A172 (cell line): ENCODE data around the gene RBM33. TPM values are rescaled to one million over a fixed set of nuclear protein-coding genes. Genes with fewer than 3 reads are reported as not detected.

Experiments
- DNase-seq: peaks from one replicate; pipeline ENCODE4 v3.0.0-alpha.2; 2015; ENCODE audit warnings: low spot score
- total RNA-seq: library from RNA; depleted of rRNA; stranded (reverse); fragments of >200 nt; shearing (Covaris generic); gene quantifications from 2 replicates; pipeline ENCODE4 v1.2.3, GENCODE V29; 2014

RBM33 gene
- total RNA-seq, 1 experiment from 2014 or later, result 17.0 TPM

DNA sequence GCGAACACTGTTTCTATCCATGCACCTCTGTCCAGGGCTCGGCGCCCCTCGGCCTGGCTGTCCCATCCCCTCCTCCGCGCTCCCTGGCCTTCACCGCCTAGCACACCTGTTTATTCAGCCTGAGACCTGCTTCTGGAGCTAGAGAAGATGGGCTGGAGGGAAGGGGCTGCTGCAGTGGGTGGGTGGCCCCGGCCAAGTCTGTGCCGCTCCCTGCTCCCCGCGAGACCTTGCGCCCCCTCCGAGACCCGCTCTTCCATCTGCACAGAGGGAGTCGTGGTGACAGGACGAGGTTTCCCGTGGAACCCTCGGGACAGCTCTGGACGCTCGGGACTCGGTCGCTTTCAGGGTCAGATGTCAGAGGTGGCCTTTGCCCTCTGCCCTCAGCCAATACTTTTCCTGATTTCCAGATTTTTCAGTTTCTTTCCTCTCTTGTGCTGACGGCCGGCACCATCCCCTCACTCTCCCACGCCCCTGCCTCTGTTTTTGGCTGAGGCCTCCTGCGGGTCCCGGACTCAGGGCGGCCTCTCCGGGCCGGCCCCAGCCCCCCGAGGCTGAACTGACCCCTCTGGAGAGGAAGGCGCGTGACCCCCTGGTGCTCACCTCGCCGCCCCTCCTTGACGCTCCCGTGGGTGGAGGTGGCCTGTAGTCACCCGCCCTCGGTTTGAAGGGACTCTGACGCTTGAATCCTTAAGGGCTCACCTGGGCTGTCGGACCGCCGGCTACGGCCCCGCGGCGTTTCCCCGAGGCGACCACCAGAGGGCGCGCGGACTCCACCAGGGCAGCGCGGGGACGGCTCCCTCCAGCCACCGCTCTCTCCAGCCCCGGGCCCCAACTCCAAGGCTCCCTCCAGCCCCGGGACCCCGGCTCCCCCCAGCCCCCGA is 152.2 kb downstream of the RBM33 start:
- no peak for DNase-seq

DNA sequence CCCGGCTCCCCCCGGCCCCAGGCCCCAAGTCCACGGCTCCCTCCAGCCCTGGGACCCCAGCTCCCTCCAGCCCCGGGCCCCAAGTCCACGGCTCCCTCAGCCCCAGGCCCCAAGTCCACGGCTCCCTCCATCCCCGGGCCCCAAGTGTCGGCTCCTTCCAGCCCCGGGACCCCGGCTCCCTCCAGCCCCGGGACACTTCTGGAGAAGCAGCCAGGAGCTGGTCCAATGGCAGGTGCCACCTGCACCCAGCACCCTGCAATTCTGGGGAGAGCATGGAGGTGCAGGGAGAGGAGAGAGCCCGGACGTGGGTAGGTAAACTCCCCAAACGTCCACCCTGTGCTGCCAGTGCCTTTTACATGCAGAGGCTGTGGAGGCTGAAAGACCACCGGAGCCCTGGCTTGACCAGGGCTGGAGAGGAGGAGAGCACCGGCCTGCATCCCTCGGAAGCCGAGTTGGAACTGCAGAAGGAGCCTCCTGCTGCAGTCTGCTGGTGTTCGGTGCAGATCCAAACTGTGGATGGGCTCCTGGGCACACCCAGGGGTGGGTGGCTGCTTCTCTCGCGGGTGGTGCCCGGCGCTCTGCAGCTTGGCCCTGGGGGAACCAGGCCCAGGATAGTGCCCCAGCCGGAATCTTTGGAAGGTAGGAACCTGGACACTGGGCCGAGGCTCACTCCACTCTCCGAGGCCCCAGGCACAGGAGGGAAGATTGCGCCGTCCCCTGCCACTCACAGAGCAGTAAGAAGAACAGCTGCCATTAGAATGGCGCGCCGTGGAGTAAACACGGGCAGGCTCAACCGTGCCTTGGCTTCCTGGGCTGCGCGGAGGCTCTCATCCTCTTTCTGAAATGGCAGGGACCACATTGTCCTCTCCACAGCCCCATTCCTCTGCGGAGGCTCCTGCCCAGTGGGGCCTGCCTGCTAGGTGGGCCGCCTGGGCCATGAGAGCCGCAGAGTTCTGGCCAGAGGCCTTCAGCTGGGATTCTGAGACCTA is 153.1 kb downstream of the RBM33 start:
- DNase-seq, result no peak

DNA sequence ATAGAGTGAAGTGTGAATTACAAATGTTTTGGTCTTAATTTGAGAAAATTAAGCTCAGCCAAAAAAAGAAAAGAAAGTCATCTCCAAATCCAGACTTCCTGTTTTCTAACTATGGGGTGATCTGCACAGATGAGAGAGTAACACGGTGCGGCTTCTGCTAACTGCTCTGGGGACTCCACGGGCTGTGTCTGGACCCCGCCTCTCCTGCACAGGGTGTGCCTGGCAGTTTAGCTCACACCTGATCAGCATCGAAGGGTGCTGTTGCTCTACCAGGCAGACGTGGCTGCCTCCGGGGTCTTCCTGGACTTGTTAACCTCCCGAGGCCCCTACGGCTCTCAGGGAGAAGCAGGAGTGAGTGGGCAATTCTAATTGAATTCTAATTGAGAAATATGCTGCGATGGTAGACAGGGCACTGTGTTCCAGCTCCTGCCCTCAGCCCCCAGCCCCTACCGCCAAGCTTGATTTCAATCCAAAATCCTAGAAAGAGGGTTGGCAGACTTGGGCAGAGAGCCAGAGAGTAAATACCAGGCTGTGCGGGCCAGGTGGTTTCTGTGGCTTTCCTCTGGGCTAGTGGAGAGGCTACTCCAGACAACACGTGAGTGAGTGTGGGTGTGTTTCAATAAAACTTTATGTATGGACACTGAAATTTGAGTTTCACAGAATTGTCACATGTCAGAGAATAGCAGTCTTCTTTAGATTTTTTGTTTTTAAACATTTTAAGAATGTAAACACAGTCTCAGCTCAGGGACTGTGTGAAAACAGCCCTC is 154.4 kb downstream of the RBM33 start:
- no peak for DNase-seq

DNA sequence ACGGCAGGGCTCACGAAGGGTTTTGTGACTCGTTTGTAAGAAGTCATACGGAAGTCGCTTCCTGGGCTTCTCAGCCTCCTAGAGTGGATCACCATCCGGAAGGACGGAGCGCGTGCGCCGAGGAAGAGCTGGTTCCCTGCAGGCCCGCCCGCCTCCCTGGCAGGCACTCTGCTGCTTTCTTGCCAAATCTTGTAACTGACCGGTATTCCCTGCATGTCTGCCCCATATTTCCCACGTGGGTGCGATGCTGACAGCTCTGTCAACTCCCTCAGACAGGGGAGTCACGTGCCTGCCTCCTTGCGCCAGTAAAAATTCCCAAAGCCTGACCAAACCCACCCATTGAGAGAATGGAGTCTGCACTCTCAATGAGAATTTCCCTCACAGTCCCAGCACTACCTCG is 155.1 kb downstream of the RBM33 start:
- no peak for DNase-seq

DNA sequence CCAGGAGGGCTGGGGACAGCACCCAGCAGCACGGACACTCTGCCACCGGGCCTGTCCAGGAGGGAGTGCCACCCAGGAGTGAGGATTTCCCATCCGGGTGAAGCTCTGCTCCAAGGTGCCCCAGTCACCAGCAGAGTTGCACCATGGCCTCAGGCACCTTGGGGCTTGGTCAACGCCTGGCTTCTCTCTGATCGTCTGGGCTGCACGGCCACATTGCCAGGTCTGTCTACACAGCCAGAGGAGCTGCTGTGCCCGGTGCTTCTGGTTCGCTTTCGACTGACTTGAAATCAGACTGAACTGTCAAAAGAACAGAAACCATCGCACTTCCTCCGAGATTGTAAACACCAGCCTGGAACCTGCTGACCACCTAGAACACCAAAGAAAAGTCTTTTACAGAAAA is 155.8 kb downstream of the RBM33 start:
- DNase-seq, result no peak

DNA sequence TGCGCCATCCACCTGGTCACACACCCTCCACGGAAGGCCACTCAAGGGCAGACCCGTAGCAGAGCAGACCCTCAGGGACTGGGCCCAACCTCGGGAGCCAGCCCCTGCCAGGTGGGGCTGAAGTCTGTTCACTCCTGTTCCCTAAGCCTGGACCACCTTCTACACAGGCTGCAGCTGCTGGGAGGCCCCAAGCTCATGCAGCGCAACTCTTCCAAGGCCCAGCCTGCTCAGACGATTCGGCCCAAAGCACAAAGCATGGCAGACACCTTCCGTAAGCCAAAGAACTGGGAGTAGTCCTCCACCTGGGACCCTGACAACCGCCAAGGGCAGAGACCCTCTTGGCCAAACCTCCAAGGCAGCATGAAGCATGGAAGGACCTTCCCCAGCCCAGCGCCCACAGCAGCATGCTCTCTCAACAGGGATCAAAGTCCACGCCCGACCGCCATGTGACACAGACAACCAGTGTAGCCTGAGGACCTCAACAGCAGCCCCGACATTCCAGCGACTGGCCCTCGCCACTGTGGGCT is 156.3 kb downstream of the RBM33 start:
- DNase-seq, result no peak

DNA sequence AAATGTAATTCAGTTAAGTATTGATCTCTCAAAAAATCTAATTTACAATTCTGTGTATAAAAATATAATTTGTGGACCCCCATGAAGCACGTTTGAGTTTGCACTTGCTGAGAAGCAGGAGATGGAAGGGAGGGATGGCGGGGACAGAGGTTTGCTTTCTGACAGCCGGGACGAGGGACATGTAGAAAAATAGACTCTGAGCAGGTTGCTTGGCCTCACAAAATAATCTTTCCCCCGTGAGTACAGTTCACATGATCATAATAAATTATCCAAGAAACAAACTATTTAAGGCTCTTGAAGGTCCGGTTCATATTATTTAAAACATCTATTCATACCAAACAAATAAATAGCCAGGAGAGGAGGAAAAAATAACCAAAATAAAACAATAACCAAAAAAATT is 157.8 kb downstream of the RBM33 start:
- no peak for DNase-seq

DNA sequence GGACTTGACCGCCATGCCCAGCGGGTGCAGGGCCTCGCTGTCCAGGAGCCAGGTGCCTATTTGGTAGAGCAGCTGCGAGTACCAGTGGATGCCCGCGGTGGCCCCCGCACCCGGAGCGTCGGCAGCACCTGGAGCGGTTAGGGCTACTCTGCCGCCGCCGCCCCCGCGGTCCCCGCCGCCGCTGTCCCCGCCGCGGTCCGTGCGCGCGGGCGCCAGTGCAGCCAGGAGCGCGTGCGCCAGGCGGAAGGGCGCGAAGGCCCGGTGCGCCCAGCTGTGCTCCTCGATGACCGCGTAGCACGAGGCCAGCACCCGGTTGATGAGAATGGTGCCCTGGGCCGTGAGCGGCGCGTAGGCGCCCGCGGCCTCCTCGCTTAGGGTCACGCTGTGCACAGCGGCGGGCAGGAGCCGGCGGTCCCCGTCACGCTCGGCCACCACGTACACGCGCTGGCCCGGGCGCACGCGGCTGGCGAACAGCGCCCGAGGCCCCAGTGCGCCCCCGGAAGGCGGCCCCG is 158.5 kb downstream of the RBM33 start:
- DNase-seq, result no peak

DNA sequence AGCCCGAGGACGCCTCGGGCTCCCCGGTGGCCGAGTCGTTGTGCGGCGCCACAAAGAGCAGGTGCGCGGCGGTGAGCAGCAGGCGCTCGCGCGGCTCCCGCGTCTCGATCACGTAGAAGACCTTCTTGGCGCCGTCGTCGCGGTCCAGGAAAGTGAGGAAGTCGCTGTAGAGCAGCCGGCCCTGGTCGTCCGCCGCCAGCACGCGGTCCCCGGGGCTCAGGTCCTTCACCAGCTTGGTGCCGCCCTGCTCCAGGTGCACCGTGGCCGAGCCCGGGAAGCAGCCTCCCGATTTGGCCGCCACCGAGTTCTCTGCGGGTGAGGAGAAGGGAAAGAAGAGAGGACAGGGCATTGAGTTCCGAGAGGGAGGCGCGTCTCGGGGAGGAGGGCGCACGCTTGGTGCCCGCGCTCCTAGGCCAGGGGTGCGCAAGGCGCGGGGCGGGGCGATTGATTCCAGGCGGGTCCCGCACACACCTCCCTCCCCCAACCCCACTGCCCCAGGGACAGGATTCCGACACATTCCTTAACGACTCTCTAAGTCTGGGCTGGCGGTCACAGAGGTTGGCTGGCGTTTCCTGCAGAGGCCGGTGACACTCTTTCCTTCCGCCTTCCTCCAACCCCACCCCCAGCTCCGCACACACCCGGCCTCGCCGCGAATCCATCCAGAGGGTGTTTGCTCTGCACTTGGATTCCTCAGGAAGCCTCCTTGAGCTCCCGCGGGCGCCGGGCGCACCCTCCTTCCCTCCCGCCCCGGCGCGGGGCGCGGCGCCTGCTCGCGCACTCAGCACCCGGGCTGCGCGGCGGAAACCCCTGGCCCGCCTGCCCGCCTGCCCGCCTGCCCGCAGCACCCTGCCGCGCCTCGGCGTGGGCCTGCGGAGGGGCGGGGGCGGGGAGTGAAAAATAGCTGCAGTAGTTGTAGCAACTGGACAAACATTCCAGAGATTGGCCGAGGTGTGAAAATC is 159.2 kb downstream of the RBM33 start:
- DNase-seq, result peak; percentile 41

DNA sequence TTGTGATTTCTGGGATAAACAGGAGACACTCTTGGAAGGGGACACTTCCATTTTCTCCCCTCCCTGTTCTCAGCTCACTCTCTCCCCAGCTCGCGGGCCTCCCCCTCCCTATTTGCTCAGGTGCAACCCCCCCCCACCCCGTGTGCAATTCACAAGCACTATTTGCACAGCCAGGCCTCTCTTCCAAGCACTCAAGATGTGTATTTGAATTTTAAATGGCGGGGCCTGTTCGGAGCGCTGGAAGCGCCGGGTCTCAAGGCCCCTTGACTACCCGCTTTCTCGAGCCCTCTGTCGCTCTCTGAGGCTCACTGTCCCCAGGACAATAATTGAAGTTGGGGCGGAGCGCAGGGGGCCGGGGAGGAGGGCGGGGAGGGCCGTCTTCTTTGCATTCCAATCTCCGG is 160.0 kb downstream of the RBM33 start:
- DNase-seq, result no peak

DNA sequence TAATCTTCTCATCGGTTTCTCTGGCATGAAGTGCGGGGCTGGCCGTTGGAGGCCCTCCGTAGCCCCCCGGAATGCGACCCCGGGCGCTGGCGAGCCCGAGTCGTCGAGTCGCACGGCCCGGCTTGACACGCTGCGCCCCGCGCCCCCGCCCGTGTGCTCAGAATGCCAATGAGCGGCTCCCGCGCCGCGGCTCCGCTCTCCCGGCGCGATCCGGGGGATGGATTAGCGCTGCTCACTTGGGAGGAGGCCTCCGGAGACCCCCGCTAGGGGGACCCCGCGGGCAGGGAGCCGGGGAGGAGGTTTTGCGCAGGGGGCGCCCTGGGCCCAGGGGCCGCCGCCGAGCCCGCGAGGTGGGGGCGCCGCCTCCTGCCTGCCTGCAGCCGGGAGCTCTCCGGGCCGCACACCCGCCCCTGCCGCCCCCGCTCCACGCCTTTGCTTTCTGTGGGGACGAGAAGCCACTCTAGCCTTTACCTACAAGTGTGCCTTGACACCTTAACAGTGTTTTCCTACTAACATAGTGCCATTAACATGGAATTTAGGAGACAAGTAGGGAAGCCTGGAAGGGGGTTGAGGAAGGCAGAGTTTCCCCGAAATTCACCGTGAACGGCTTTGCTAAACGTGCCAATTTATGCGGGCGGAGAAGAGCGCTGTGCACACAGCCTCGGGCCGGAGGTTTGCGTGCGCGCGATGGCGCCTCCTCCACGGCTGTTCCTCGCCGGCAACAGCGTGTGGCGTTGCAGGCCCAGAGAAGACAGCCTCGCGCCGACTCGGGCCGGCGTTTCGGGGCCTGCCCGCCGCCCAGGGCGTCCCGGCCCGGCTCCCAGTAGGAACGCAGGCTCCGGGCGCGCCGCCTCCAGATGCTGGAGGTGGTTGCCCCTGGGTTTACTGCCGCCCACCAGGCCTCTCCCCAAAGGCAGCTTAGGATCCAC is 160.7 kb downstream of the RBM33 start:
- no peak for DNase-seq

DNA sequence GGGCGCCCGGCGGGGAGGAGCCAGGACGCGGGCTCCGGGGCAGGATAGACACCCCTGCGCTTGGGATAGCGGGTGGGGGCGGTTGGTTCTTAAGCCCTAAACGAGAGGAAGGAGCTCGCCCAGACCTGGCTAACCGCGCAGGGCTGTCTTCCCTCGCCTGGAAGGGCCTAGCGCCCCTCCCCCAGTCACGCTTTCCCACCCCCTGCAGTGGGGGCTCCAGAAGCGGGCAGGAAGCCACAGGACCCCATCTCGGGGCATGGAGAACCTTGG is 161.3 kb downstream of the RBM33 start:
- no peak for DNase-seq

DNA sequence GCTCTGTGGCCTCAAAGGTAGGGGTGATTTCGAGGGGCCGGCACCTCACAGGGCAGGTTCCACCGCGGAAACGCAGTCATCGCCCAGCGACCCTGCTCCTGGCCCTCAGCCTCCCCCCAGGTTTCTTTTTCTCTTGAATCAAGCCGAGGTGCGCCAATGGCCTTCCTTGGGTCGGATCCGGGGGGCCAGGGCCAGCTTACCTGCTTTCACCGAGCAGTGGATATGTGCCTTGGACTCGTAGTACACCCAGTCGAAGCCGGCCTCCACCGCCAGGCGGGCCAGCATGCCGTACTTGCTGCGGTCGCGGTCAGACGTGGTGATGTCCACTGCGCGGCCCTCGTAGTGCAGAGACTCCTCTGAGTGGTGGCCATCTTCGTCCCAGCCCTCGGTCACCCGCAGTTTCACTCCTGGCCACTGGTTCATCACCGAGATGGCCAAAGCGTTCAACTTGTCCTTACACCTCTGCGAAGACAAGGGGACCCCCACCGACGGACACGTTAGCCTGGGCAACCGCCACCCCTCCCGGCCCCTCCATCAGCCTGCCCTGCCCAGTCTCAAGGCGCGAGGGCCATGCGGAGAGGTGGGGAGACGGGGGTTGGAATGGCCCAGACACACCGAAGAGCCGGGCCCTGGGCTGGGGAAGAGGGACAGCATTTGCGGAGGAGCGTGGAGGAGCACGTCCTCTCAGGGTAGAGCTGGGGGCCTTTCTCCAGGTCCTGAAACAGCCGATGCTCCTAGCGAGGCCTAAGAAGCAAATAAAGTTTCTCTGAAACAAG is 161.8 kb downstream of the RBM33 start:
- DNase-seq, result no peak

DNA sequence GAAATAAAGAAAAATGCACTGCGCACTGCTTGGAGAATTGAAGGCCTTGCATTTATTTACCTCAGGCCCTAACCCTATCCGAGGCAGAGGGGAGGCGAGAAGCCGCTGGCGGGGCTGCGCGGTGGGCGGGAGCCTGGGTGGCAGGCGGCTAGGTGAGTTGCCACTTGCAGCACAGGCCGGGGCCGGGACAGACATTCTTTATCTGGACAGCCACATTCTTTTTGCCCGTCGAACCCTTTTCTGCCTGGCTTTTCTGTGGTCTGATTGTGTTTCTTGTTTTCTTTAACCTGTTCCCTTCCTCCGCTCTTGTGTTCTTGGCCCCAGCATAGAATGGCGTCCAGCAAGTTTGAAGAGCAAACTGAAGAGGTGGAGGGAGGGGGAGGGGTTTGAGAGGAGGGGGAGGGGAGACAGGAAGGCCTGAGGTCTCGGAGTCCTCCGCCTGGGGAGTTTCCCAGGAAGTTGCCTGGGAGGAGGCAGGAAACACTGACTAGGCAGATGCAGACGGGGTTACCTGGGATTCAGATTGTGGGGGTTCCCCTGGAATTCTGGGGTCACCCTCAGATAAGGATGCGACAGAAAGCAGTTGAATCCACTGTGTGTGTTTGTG is 162.7 kb downstream of the RBM33 start:
- DNase-seq, result no peak

DNA sequence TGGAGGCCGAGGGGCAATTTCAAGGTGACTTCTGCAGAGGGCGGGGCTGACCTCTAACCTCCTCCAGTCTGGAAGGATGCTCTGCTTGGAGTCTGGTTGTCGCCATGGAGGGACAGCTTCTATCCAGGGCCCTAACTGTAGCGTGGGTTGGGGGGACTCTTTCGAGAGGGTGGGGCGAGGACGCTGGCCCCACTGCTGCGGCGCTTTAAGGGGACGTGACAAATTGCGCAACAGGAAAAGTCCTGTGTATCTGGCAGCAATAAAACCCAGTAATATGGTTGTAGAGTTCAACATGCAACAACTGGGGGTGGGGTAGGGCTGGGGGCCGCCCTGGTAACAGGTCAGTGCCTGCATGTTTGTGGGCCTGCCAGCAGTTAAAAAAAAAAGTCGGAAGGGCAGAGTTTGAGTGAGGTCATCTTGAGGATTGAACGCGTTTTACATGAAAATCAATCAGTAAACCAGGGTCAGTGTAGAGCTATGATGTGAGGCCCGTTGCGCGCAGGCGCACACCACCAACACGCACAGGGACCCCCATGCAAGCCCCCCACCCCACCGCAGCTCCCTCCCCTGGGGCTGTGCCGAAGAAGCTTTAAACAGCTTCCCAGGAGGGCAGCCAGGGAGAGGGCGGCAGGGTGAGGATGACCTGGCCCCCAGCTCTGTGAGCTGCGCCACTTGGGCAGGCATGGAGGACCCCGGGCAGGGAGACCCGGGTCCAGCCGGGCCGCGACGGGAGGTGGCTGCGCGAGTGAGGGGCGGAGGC is 163.5 kb downstream of the RBM33 start:
- DNase-seq, result no peak

DNA sequence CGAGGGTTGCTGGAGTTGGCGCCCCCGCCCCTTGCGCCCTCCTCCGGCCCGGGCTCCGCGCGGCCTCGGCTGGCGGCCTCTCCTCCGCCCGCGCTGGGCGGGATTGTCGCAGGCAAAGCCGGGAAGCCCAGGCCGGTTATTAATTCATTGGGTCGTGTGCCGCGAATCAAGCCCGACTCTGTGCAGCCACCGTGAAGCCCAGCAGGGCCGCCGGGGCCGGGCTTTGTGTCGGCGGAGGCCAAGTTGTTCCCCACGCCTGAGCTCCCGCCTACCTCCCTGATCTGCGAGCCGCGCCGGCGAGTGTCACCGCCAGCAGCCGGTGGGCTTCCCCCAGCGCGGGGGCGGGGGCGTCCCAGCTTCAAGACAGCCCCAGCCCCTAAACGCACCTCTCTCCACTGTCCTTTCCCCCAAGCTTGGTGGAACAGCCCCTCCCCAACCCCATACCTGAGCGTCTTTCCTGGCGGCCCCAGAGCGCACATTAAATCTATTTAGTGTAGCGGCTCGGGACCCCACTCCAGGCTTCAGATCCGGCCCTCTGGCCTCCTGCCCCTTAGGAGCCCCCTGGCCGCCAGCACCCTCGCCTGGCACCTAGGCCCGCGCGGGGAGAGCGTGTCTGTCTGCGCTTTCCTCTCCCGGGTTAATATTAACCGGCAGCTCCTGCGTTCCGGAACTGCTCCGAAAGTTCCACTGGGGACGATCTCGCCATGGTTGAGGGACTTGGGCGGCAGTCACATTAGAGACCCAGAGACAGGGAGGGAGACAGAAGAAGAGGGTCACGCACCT is 164.3 kb downstream of the RBM33 start:
- no peak for DNase-seq
